Gastrocnemius medialis (tissue), 4 donors: ENCODE measurements around the gene APP. TPM values are rescaled to one million over a fixed set of nuclear protein-coding genes. Genes with fewer than 3 reads are reported as not detected.
"Not testable (repeated sequence)": the region's sequence is repeated elsewhere in the genome, so short reads cannot be mapped to it uniquely, and the experiment has no call there.

Experiments used
- ATAC-seq, 2 donors: fragments of 150-250 bp; one replicate each; pipeline ENCODE4 v1.9.1; 2016
- DNase-seq, 2 donors: peaks; one replicate each; pipeline ENCODE4 v3.0.0-alpha.2; 2019
- H3K27ac ChIP-seq, 4 donors: fragments of 200-600 bp; sonication (generic); 1 replicate in 1 of 4; 2 replicates in 3 of 4; pipeline ENCODE4 v1.5.1; 2016 to 2018; ENCODE audit warnings: mild to moderate bottlenecking in 2 of 4, moderate library complexity in 1 of 4
- H3K27me3 ChIP-seq, 3 donors: fragments of 200-600 bp; sonication (generic) in 2 of 3; 1 replicate in 1 of 3; 2 replicates in 2 of 3; pipeline versions ENCODE4 v1.5.1 to v1.6.0; 2016 to 2019; ENCODE audit warnings: mild to moderate bottlenecking in 1 of 3, moderate library complexity in 1 of 3
- H3K36me3 ChIP-seq, 2 donors: fragments of 200-600 bp; sonication (generic) in 1 of 2; one replicate each; pipeline ENCODE4 v1.5.1; 2017 to 2018
- H3K4me1 ChIP-seq, 2 donors: fragments of 200-600 bp; sonication (generic) in 1 of 2; one replicate each; pipeline ENCODE4 v1.5.1; 2016 to 2017; ENCODE audit warnings: mild to moderate bottlenecking in 2 of 2
- H3K4me3 ChIP-seq, 4 donors: fragments of 200-600 bp; sonication (generic) in 3 of 4; 1 replicate in 1 of 4; 2 replicates in 3 of 4; pipeline ENCODE4 v1.5.1; 2016 to 2019; ENCODE audit warnings: mild to moderate bottlenecking in 2 of 4
- H3K9me3 ChIP-seq, 3 donors: fragments of 200-600 bp; sonication (generic) in 2 of 3; 1 replicate in 1 of 3; 2 replicates in 2 of 3; pipeline ENCODE4 v1.5.1; 2016 to 2019
- POLR2A ChIP-seq, 2 donors: fragments of 450-650 bp; IDR thresholded peaks; one replicate each; pipeline ENCODE4 v1.6.1; 2017; ENCODE audit warnings: antibody characterized with exemption in 2 of 2, mild to moderate bottlenecking in 2 of 2, moderate library complexity in 2 of 2
- in situ Hi-C, 4 donors: fragments of 200-750 bp; cut with MboI; loops; one replicate each; pipeline versions ENCODE4 v1.15.0 to v1.8.0; 2017; ENCODE audit warnings: low sequenced_read_pairs in 4 of 4
- intact Hi-C: fragments of 100-400 bp; cut with DNase I; formaldehyde crosslinking; loops from one replicate; pipeline ENCODE4 v1.15.1; 2023; ENCODE audit warnings: low total_unique reads
- total RNA-seq, 4 donors: library from RNA; depleted of rRNA; stranded (reverse); fragments of >200 nt; gene quantifications; one replicate each; pipeline versions ENCODE4 v1.1.0 to v1.2.3, GENCODE V29; 2016
- TF ChIP-seq, protein P1 (sequence below), 5 experiments: fragments of 450-650 bp in 3 of 5; fragments of 200-600 bp in 2 of 5; sonication (generic) in 2 of 5; IDR thresholded peaks in 4 of 5; conservative IDR thresholded peaks in 1 of 5; 1 replicate in 4 of 5; 2 replicates in 1 of 5; pipeline ENCODE4 v1.5.1; 2016 to 2019; ENCODE audit warnings: antibody characterized with exemption in 5 of 5, mild to moderate bottlenecking in 3 of 5, moderate library complexity in 3 of 5

The APP gene
- total RNA-seq, 4 donors from 2014 or later, result 45.8 to 73.2 (median 70.1) TPM

DNA sequence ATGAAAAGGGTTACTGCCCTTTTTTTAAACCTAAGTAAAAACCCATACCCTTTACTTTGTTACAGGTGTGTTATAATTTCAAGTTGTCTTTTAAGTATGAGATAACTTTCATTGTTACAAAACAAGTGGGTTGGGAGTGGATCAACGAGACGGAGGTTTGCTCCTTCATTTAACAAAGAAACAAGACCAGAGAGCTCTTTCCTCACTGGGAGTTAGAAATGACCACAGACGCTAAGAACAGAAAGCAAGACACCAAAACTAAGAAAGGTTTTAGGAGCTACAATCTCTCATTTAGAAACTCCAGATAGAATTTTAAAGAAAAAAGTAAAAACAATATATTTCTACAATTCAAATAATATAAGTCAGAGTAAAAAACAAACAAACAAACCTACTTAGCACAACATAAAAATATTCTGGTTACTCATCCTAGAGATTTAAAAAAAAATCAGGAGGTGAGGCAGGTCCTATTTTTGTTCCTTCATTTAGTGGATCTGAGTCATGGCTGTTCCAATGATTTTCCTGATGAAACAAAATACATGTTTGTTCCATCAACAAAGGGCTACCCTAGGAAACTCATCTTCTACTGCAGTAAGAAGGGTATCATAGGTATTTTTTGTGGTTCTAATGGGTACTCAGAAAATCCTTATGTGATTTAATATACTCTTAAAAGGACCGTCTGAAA, 33.0 kb downstream of the APP start:
- peak; percentile 68 to 69 for ATAC-seq
- Histone ChIP-seq H3K4me3 (no peak overlapping the region), H3K4me1 (peaks cover 3 to 18% of the 10 kb centered on the region in 2 donors), H3K36me3 (no peaks in the 10 kb centered on the region), H3K27me3 (no peaks in the 10 kb centered on the region), H3K27ac (peak overlapping the region in 3 of 4 donors; percentile 25 to 58 (median 48)), H3K9me3 (no peaks in the 10 kb centered on the region)
- in situ Hi-C loops, result no loop called here
- intact Hi-C loops, result no loop called here
- no peak for TF ChIP-seq POLR2A (IDR thresholded peaks at IDR 0.05)
- TF ChIP-seq, protein P1, sequence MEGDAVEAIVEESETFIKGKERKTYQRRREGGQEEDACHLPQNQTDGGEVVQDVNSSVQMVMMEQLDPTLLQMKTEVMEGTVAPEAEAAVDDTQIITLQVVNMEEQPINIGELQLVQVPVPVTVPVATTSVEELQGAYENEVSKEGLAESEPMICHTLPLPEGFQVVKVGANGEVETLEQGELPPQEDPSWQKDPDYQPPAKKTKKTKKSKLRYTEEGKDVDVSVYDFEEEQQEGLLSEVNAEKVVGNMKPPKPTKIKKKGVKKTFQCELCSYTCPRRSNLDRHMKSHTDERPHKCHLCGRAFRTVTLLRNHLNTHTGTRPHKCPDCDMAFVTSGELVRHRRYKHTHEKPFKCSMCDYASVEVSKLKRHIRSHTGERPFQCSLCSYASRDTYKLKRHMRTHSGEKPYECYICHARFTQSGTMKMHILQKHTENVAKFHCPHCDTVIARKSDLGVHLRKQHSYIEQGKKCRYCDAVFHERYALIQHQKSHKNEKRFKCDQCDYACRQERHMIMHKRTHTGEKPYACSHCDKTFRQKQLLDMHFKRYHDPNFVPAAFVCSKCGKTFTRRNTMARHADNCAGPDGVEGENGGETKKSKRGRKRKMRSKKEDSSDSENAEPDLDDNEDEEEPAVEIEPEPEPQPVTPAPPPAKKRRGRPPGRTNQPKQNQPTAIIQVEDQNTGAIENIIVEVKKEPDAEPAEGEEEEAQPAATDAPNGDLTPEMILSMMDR (IDR thresholded peaks at IDR 0.05 in 4 of 5, conservative IDR thresholded peaks at IDR 0.05 in 1 of 5), result no peak
- no peak for DNase-seq

- DNase-seq (no peak), ATAC-seq (no peak)
- no peaks in the 10 kb centered on the region for H3K36me3 ChIP-seq
- H3K4me1 ChIP-seq, result peaks cover 3 to 18% of the 10 kb centered on the region in 2 donors
- TF ChIP-seq, protein P1 (IDR thresholded peaks at IDR 0.05 in 4 of 5, conservative IDR thresholded peaks at IDR 0.05 in 1 of 5), result no peak
- intact Hi-C loops (no loop called here), in situ Hi-C loops (no loop called here)
- no peaks in the 10 kb centered on the region for H3K27me3 ChIP-seq
- H3K9me3 ChIP-seq, result no peaks in the 10 kb centered on the region
- H3K27ac ChIP-seq, result peak overlapping the region in 1 of 4 donors; percentile 44
- H3K4me3 ChIP-seq, result no peak overlapping the region
Observed at GRCh38 chr21:26136671-26137070, 33.9 kb downstream of the APP start.

DNA sequence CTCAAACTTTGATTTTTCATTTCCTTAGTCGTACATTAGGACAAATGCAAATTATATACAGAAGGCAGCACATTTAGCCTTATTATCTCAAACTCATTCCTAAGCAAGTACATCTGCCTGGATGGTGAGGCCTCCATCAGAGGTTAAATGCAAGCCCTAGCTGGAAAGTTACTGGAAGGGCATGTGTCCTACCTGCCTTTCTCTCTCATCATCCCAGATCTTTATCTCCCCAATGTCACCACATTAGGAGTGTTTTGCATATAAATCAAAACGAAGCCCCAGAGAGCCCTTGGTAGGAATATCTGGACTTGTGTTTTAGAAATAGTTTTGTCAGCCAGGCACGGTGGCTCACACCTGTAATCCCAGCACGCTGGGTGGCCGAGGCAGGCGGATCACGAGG, 35.0 kb downstream of the APP start:
- Histone ChIP-seq H3K9me3 (no peaks in the 10 kb centered on the region), H3K4me1 (peaks cover 3 to 12% of the 10 kb centered on the region in 2 donors), H3K36me3 (no peaks in the 10 kb centered on the region), H3K4me3 (no peak overlapping the region), H3K27ac (no peak overlapping the region), H3K27me3 (no peaks in the 10 kb centered on the region)
- intact Hi-C loops, result no loop called here
- in situ Hi-C loops, result no loop called here
- TF ChIP-seq, protein P1 (IDR thresholded peaks at IDR 0.05 in 4 of 5, conservative IDR thresholded peaks at IDR 0.05 in 1 of 5), result no peak
- TF ChIP-seq POLR2A (IDR thresholded peaks at IDR 0.05), result no peak
- no peak for ATAC-seq
- no peak for DNase-seq

DNA sequence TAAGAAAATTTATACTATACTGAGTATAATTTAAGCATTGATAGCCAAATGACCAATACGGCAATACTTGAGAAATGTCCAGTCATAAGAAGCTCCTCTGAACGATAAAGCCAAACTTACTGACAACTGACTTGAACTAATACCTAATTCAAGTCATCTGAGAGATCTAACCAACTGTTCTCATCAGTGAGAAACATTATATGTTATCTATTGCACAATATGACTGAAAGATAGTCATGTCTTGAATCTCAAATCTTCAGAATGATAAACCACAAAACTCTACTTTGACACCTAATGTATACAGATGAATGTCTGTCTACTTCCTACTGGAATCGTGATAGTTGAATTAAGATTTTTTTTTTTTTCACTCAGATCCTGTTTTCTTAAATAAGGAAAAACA, 39.0 kb downstream of the APP start:
- Histone ChIP-seq H3K27me3 (no peaks in the 10 kb centered on the region), H3K9me3 (no peaks in the 10 kb centered on the region), H3K27ac (no peak overlapping the region), H3K4me3 (no peak overlapping the region), H3K36me3 (no peaks in the 10 kb centered on the region), H3K4me1 (peaks cover 14 to 20% of the 10 kb centered on the region in 2 donors)
- intact Hi-C loops, result no loop called here
- ATAC-seq (no peak), DNase-seq (no peak)
- no peak for TF ChIP-seq POLR2A (IDR thresholded peaks at IDR 0.05)
- TF ChIP-seq, protein P1 (IDR thresholded peaks at IDR 0.05 in 4 of 5, conservative IDR thresholded peaks at IDR 0.05 in 1 of 5), result no peak
- in situ Hi-C loops, result no loop called here

GRCh38 chr21:26131053-26131452, 39.5 kb downstream of the APP start:
- peaks cover 15 to 21% of the 10 kb centered on the region in 2 donors for H3K4me1 ChIP-seq
- H3K27me3 ChIP-seq, in situ Hi-C loops, H3K36me3 ChIP-seq, intact Hi-C loops, ATAC-seq, H3K27ac ChIP-seq, H3K9me3 ChIP-seq, H3K4me3 ChIP-seq, DNase-seq: not testable (repeated sequence)
